GM12878 (cell line): Measurements from ENCODE around the gene SLCO6A1. TPM values are rescaled to one million over a fixed set of nuclear protein-coding genes. Genes with fewer than 3 reads are reported as not detected.

ENCODE experiments used
- ATAC-seq: fragments of 200-7000 bp; cut with Tn5 transposase; 3 replicates; pipeline ENCODE4 v1.9.1; 2020; ENCODE audit warnings: mild to moderate bottlenecking, moderate library complexity
- BruUV-seq: library from RNA; stranded (reverse); fragments of 400-500 nt; replicated peaks from 2 replicates; lab custom pipeline; 2021; lab: Mats Ljungman, UMichigan
- CTCF ChIA-PET: fragments of 300-600 bp; sonication (Branson Sonifier 250); formaldehyde crosslinking; extraction: SDS; loops from one replicate; lab custom pipeline; 2021; ENCODE audit warnings: inconsistent platforms; lab: Yijun Ruan, JAX
- POLR2A ChIA-PET: fragments of 350-600 bp; formaldehyde crosslinking; extraction: SDS; loops from one replicate; lab custom pipeline; 2021; ENCODE audit warnings: inconsistent platforms; lab: Charles Lee
- RAD21 ChIA-PET: fragments of 300-600 bp; sonication (Branson Sonifier 250); formaldehyde crosslinking; loops from one replicate; lab custom pipeline; 2023; ENCODE audit warnings: antibody characterized with exemption; ENCODE audit not compliant: unreplicated experiment; lab: Charles Lee
- SMC1A ChIA-PET: fragments of 300-600 bp; sonication (Branson Sonifier 250); formaldehyde crosslinking; loops from one replicate; lab custom pipeline; 2023; ENCODE audit not compliant: unreplicated experiment, uncharacterized antibody; lab: Charles Lee
- DNase-seq: peaks from one replicate; pipeline ENCODE4 v3.0.0-alpha.2; 2011; ENCODE audit warnings: low read depth, low spot score
- FAIRE-seq: peaks from 3 replicates; lab custom pipeline; 2011; peaks lifted over from hg19 to GRCh38; lab: Jason Lieb, UNC
- H2AFZ ChIP-seq: 2 replicates; pipeline ENCODE4 v1.6.0; 2011; ENCODE audit warnings: low read depth, low read length, control low read depth; ENCODE audit not compliant: control insufficient read depth
- H3K27ac ChIP-seq: 2 replicates; pipeline ENCODE4 v1.5.1; 2011; ENCODE audit warnings: control low read depth; ENCODE audit not compliant: control insufficient read depth, insufficient read depth
- H3K27me3 ChIP-seq, 2 experiments: replicated peaks in 1 of 2; 2 replicates each; pipeline versions ENCODE4 v1.6.0 to v1.6.1; 2011; ENCODE audit warnings: low read length in 1 of 2; ENCODE audit not compliant: control insufficient read depth in 2 of 2, insufficient read depth in 2 of 2
- H3K36me3 ChIP-seq, 2 experiments: 2 replicates each; pipeline ENCODE4 v1.5.1; 2011; ENCODE audit warnings: low read length in 1 of 2; ENCODE audit not compliant: control insufficient read depth in 2 of 2, insufficient read depth in 2 of 2
- H3K4me1 ChIP-seq: 2 replicates; pipeline ENCODE4 v1.6.1; 2011; ENCODE audit warnings: mild to moderate bottlenecking, low read length, moderate library complexity, mixed read lengths; ENCODE audit not compliant: control insufficient read depth, insufficient read depth
- H3K4me2 ChIP-seq: 2 replicates; pipeline ENCODE4 v1.6.0; 2011; ENCODE audit warnings: control low read depth; ENCODE audit not compliant: control insufficient read depth, insufficient read depth
- H3K4me3 ChIP-seq: fragments of 200-600 bp; sonication (generic); 2 replicates; pipeline ENCODE4 v1.5.1; 2016
- H3K79me2 ChIP-seq: 2 replicates; pipeline ENCODE4 v1.6.0; 2011; ENCODE audit warnings: low read length; ENCODE audit not compliant: control insufficient read depth, insufficient read depth
- H3K9ac ChIP-seq: 2 replicates; pipeline ENCODE4 v1.8.0; 2011; ENCODE audit warnings: low read length, control low read depth, mixed read lengths; ENCODE audit not compliant: control insufficient read depth, insufficient read depth
- H3K9me3 ChIP-seq: replicated peaks from 3 replicates; pipeline ENCODE4 v1.5.1; 2011; ENCODE audit warnings: mild to moderate bottlenecking, low read length; ENCODE audit not compliant: control insufficient read depth, insufficient read depth
- H4K20me1 ChIP-seq: 2 replicates; pipeline ENCODE4 v1.6.0; 2011; ENCODE audit not compliant: control insufficient read depth, insufficient read depth
- EED ChIP-seq: sonication (generic); IDR thresholded peaks from 2 replicates; pipeline ENCODE4 v1.6.1; 2016; ENCODE audit warnings: antibody characterized with exemption, low read depth
- EGR1 ChIP-seq, 2 experiments: IDR thresholded peaks; 1 replicate in 1 of 2; 2 replicates in 1 of 2; pipeline ENCODE4 v1.6.1; 2011 to 2012; ENCODE audit warnings: low read depth in 2 of 2, low read length in 2 of 2, borderline replicate concordance in 1 of 2, mild to moderate bottlenecking in 1 of 2, moderate library complexity in 1 of 2
- HDGF ChIP-seq: fragments of 450-650 bp; IDR thresholded peaks from 2 replicates; pipeline ENCODE4 v1.6.1; 2016; ENCODE audit warnings: antibody characterized with exemption
- JUNB ChIP-seq: IDR thresholded peaks from 2 replicates; pipeline ENCODE4 v1.6.1; 2016; ENCODE audit warnings: antibody characterized with exemption, mild to moderate bottlenecking
- NBN ChIP-seq: fragments of 450-650 bp; IDR thresholded peaks from 2 replicates; pipeline ENCODE4 v1.6.1; 2016
- PAX5 ChIP-seq: IDR thresholded peaks from 2 replicates; pipeline ENCODE4 v1.6.1; 2011; ENCODE audit warnings: low read depth, low read length, borderline replicate concordance
- POU2F2 ChIP-seq: IDR thresholded peaks from 3 replicates; pipeline ENCODE4 v1.6.1; 2011; ENCODE audit warnings: low read depth, mild to moderate bottlenecking, low read length, borderline replicate concordance
- RAD21 ChIP-seq: IDR thresholded peaks from 2 replicates; pipeline ENCODE4 v1.6.1; 2011; ENCODE audit warnings: mild to moderate bottlenecking, low read depth, low read length, moderate library complexity; ENCODE audit not compliant: insufficient read depth
- SREBF1 ChIP-seq: IDR thresholded peaks from 2 replicates; pipeline ENCODE4 v1.6.1; 2012; ENCODE audit warnings: mild to moderate bottlenecking, low read length
- SRF ChIP-seq, 2 experiments: IDR thresholded peaks; 2 replicates each; pipeline ENCODE4 v1.6.1; 2011; ENCODE audit warnings: low read depth in 2 of 2, low read length in 2 of 2, mild to moderate bottlenecking in 1 of 2, moderate library complexity in 1 of 2
- in situ Hi-C: fragments of 300-500 bp; cut with MboI; formaldehyde crosslinking; loops from 9 replicates; pipeline ENCODE4 v1.14.3; 2018; ENCODE audit warnings: mixed read lengths
- intact Hi-C: fragments of 100-400 bp; cut with micrococcal nuclease; formaldehyde crosslinking; loops from one replicate; pipeline ENCODE4 v1.14.2; 2022; ENCODE audit not compliant: unreplicated experiment
- polyA plus RNA-seq, 11 experiments: library from polyadenylated mRNA; depleted of rRNA in 4 of 11; unstranded in 6 of 11; stranded (reverse) in 5 of 11; fragments of >200 nt; fragmentation: Nextera tagmentation in 4 of 11; fragmentation: Illumina TruSeq in 1 of 11; extraction: Ambion mirVana in 4 of 11; extraction: Trizol in 1 of 11; gene quantifications; 1 replicate in 1 of 11; 2 replicates in 10 of 11; pipeline versions ENCODE4 v1.2.1 to v1.2.3, GENCODE V29; 2011 to 2016; ENCODE audit warnings: inconsistent platforms in 2 of 11, missing spikeins in 2 of 11, low read depth in 1 of 11
- total RNA-seq, 4 experiments: library from RNA; depleted of rRNA in 3 of 4; stranded (reverse); fragments of >200 nt in 3 of 4; fragmentation: Illumina TruSeq in 1 of 4; extraction: Trizol in 1 of 4; gene quantifications; 2 replicates each; pipeline versions ENCODE4 v1.2.1 to v1.2.3, GENCODE V29; 2013 to 2021
- TF ChIP-seq, protein P1 (sequence below): fragments of 450-650 bp; IDR thresholded peaks from 2 replicates; pipeline ENCODE4 v1.6.1; 2018; ENCODE audit warnings: borderline replicate concordance, mild to moderate bottlenecking; ENCODE audit not compliant: partially characterized antibody
- TF ChIP-seq, protein P2 (sequence below): IDR thresholded peaks from 2 replicates; pipeline ENCODE4 v1.6.1; 2011; ENCODE audit warnings: mild to moderate bottlenecking, low read depth, low read length, moderate library complexity; ENCODE audit not compliant: insufficient replicate concordance
- TF ChIP-seq, protein P3 (sequence below): fragments of 450-650 bp; IDR thresholded peaks from 2 replicates; pipeline ENCODE4 v1.6.1; 2017; ENCODE audit warnings: antibody characterized with exemption, mild to moderate bottlenecking, moderate library complexity
- TF ChIP-seq, protein P4 (sequence below): fragments of 450-650 bp; IDR thresholded peaks from 2 replicates; pipeline ENCODE4 v1.6.1; 2016; ENCODE audit warnings: mild to moderate bottlenecking, moderate library complexity, borderline replicate concordance

Gene SLCO6A1
- total and polyA plus RNA-seq, 10 of the 15 experiments (the other 5 are each of a cell fraction or from before 2014, with no cell fraction given): not detected

DNA sequence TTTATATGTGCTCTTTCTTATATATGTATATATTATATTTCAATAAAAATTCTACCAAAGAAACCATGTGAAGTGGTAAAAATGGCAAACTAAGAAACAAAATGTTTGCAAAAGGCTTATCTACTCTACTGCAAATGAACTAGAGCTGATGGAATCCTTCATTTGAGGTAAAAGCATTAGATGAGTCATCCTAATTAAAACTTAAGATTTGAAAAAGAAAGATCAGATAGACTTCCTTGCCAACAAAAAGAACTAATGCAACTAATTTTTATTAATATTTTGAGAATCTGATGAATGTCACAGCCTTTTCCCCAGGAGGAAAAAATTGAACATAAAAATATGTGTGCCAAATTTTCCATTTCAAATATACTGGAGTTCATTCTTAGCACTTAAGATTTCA is 118.6 kb downstream of the SLCO6A1 start:
- intact Hi-C loops: no loop called here
- no TSS peak for BruUV-seq
- TF ChIP-seq, protein P1, sequence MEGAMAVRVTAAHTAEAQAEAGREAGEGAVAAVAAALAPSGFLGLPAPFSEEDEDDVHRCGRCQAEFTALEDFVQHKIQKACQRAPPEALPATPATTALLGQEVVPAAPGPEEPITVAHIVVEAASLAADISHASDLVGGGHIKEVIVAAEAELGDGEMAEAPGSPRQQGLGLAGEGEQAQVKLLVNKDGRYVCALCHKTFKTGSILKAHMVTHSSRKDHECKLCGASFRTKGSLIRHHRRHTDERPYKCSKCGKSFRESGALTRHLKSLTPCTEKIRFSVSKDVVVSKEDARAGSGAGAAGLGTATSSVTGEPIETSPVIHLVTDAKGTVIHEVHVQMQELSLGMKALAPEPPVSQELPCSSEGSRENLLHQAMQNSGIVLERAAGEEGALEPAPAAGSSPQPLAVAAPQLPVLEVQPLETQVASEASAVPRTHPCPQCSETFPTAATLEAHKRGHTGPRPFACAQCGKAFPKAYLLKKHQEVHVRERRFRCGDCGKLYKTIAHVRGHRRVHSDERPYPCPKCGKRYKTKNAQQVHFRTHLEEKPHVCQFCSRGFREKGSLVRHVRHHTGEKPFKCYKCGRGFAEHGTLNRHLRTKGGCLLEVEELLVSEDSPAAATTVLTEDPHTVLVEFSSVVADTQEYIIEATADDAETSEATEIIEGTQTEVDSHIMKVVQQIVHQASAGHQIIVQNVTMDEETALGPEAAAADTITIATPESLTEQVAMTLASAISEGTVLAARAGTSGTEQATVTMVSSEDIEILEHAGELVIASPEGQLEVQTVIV: no peak
- no peak for TF ChIP-seq EED
- no peak for TF ChIP-seq SRF (IDR thresholded peaks at IDR 0.05; ENCODE audit: low read depth in 2 of 2, low read length in 2 of 2)
- no peak for TF ChIP-seq RAD21
- no peak for TF ChIP-seq HDGF
- no peak for TF ChIP-seq JUNB
- TF ChIP-seq PAX5: no peak
- TF ChIP-seq, protein P2, sequence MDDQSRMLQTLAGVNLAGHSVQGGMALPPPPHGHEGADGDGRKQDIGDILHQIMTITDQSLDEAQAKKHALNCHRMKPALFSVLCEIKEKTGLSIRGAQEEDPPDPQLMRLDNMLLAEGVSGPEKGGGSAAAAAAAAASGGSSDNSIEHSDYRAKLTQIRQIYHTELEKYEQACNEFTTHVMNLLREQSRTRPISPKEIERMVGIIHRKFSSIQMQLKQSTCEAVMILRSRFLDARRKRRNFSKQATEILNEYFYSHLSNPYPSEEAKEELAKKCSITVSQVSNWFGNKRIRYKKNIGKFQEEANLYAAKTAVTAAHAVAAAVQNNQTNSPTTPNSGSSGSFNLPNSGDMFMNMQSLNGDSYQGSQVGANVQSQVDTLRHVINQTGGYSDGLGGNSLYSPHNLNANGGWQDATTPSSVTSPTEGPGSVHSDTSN: no peak
- no peak for TF ChIP-seq EGR1 (IDR thresholded peaks at IDR 0.05; ENCODE audit: borderline replicate concordance in 1 of 2, low read depth in 2 of 2, low read length in 2 of 2)
- TF ChIP-seq, protein P3, sequence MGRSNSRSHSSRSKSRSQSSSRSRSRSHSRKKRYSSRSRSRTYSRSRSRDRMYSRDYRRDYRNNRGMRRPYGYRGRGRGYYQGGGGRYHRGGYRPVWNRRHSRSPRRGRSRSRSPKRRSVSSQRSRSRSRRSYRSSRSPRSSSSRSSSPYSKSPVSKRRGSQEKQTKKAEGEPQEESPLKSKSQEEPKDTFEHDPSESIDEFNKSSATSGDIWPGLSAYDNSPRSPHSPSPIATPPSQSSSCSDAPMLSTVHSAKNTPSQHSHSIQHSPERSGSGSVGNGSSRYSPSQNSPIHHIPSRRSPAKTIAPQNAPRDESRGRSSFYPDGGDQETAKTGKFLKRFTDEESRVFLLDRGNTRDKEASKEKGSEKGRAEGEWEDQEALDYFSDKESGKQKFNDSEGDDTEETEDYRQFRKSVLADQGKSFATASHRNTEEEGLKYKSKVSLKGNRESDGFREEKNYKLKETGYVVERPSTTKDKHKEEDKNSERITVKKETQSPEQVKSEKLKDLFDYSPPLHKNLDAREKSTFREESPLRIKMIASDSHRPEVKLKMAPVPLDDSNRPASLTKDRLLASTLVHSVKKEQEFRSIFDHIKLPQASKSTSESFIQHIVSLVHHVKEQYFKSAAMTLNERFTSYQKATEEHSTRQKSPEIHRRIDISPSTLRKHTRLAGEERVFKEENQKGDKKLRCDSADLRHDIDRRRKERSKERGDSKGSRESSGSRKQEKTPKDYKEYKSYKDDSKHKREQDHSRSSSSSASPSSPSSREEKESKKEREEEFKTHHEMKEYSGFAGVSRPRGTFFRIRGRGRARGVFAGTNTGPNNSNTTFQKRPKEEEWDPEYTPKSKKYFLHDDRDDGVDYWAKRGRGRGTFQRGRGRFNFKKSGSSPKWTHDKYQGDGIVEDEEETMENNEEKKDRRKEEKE: no peak
- no peak for TF ChIP-seq POU2F2
- TF ChIP-seq, protein P4, sequence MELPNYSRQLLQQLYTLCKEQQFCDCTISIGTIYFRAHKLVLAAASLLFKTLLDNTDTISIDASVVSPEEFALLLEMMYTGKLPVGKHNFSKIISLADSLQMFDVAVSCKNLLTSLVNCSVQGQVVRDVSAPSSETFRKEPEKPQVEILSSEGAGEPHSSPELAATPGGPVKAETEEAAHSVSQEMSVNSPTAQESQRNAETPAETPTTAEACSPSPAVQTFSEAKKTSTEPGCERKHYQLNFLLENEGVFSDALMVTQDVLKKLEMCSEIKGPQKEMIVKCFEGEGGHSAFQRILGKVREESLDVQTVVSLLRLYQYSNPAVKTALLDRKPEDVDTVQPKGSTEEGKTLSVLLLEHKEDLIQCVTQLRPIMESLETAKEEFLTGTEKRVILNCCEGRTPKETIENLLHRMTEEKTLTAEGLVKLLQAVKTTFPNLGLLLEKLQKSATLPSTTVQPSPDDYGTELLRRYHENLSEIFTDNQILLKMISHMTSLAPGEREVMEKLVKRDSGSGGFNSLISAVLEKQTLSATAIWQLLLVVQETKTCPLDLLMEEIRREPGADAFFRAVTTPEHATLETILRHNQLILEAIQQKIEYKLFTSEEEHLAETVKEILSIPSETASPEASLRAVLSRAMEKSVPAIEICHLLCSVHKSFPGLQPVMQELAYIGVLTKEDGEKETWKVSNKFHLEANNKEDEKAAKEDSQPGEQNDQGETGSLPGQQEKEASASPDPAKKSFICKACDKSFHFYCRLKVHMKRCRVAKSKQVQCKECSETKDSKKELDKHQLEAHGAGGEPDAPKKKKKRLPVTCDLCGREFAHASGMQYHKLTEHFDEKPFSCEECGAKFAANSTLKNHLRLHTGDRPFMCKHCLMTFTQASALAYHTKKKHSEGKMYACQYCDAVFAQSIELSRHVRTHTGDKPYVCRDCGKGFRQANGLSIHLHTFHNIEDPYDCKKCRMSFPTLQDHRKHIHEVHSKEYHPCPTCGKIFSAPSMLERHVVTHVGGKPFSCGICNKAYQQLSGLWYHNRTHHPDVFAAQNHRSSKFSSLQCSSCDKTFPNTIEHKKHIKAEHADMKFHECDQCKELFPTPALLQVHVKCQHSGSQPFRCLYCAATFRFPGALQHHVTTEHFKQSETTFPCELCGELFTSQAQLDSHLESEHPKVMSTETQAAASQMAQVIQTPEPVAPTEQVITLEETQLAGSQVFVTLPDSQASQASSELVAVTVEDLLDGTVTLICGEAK: no peak
- TF ChIP-seq NBN: no peak
- TF ChIP-seq SREBF1: no peak

More for the DNA sequence above, 118.6 kb downstream of the SLCO6A1 start:
- no peak overlapping the region for H2AFZ ChIP-seq
- FAIRE-seq: no peak
- ChIA-PET CTCF (no interaction called here), RAD21 (no interaction called here), SMC1A (interaction anchor here (1.2 kb wide), 1 partner anchor 66 kb away, joined by 4 read pairs; no protein-coding TSS in a partner anchor), POLR2A (no interaction called here)
- H3K36me3 ChIP-seq: no peaks in the 10 kb centered on the region
- no peaks in the 10 kb centered on the region for H3K9me3 ChIP-seq
- H3K4me3 ChIP-seq: no peak overlapping the region
- H3K27me3 ChIP-seq: no peaks in the 10 kb centered on the region
- no peaks in the 10 kb centered on the region for H4K20me1 ChIP-seq
- H3K4me1 ChIP-seq: no peaks in the 10 kb centered on the region
- no peak overlapping the region for H3K9ac ChIP-seq
- in situ Hi-C loops: no loop called here
- no peak for ATAC-seq
- no peaks in the 10 kb centered on the region for H3K79me2 ChIP-seq
- no peak overlapping the region for H3K27ac ChIP-seq
- no peak overlapping the region for H3K4me2 ChIP-seq
- DNase-seq: no peak
